Measurements from ENCODE around the gene NPDC1. TPM values are rescaled to one million over a fixed set of nuclear protein-coding genes. Genes with fewer than 3 reads are reported as not detected.

NPDC1 gene
- total and polyA plus RNA-seq, 2 donors (not counting 1 experiment from before 2014, with no cell fraction given): 9.0 to 15.7 TPM

DNA sequence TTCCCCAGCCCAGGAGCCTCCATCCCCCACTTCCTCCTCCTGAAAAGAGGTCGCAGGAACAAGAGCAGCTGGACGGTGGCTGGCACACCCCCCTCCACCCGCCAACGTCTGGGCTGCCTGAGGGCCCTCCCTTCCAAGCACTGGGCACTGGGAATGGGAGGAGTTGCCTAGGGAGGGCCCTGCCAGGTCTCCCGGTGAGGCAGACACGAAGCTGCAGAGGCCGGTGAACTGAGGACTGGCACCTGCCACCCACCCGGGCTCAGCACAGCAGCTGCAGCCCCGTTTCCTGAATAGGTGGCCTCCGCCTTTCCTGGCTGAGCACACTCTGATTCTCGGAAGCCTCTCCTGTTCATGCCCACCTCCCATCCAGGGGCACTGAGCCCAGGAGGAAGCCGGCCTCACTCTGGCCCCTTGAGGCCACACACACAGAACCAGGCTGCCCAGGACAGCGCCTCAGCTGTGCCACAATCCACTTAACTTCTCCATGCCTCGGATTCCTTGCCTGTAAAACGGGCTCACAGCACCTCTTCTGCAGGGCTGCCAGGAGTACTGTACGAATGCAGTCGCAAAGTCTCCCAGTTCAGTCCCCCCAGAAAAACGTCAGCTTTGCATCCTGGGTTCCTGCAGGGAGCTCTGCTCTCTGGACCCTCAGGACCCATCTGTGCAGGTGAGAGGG lies 1.3 kb downstream of the NPDC1 start:
- Histone ChIP-seq H3K4me2 (ENCODE audit: extremely low read depth, insufficient read depth, low read length) (peak overlapping the region; percentile 97), H2AFZ (ENCODE audit: low read length) (no peak overlapping the region), H3K27me3 (ENCODE audit: control insufficient read depth, insufficient read depth, low read length) (no peaks in the 10 kb centered on the region), H3K4me1 (ENCODE audit: control insufficient read depth, extremely low read depth, insufficient read depth, low read length) (peaks cover 6% of the 10 kb centered on the region), H4K20me1 (ENCODE audit: control insufficient read depth, extremely low read depth, insufficient read depth, low read length) (no peaks in the 10 kb centered on the region), H3K79me2 (ENCODE audit: control insufficient read depth, insufficient read depth, low read length) (peaks cover 18% of the 10 kb centered on the region), H3K9ac (ENCODE audit: insufficient read depth, low read length) (no peak overlapping the region), H3K9me3 (ENCODE audit: control insufficient read depth, insufficient read depth, low read depth, low read length) (no peaks in the 10 kb centered on the region), H3K27ac (ENCODE audit: insufficient read depth, low read length) (no peak overlapping the region), H3K36me3 (ENCODE audit: control insufficient read depth, insufficient read depth, low read length) (peaks cover 7% of the 10 kb centered on the region), H3K4me3 (replicated peaks in 1 of 4; ENCODE audit: control extremely low read depth in 1 of 4, insufficient read depth in 1 of 4, low read depth in 3 of 4, low read length in 4 of 4) (peak overlapping the region; percentile 44 to 72 (median 67))
- DNase-seq (ENCODE audit: low read depth in 2 of 2): no peak
- no peak for TF ChIP-seq EZH2 (IDR thresholded peaks at IDR 0.05; ENCODE audit: low read length, missing control alignments)
- TF ChIP-seq, protein P1, sequence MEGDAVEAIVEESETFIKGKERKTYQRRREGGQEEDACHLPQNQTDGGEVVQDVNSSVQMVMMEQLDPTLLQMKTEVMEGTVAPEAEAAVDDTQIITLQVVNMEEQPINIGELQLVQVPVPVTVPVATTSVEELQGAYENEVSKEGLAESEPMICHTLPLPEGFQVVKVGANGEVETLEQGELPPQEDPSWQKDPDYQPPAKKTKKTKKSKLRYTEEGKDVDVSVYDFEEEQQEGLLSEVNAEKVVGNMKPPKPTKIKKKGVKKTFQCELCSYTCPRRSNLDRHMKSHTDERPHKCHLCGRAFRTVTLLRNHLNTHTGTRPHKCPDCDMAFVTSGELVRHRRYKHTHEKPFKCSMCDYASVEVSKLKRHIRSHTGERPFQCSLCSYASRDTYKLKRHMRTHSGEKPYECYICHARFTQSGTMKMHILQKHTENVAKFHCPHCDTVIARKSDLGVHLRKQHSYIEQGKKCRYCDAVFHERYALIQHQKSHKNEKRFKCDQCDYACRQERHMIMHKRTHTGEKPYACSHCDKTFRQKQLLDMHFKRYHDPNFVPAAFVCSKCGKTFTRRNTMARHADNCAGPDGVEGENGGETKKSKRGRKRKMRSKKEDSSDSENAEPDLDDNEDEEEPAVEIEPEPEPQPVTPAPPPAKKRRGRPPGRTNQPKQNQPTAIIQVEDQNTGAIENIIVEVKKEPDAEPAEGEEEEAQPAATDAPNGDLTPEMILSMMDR (conservative IDR thresholded peaks at IDR 0.05 in 1 of 2, IDR thresholded peaks at IDR 0.05 in 1 of 2; ENCODE audit: low read depth in 1 of 2, low read length in 2 of 2): no peak

DNA sequence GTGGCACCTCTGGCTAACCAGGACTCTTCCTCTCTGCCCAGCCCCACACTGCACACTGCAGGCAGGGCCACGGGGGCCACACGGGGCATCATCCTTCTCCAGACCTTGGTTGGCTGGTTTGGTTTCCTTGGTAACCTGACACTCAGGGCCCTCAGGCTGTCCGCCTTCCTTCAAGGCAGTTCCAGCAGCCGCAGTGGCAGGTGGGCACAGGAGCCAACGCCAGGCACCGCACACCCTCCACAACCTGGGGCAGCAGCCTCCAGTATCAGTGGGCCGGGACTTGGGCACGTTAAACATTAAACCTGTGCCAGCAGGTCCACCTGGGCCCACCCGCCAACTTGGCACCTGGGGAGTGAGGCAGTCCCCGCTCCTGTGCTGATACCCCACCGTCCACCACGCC lies 1.9 kb downstream of the NPDC1 start:
- Histone ChIP-seq H3K4me1 (ENCODE audit: control insufficient read depth, extremely low read depth, insufficient read depth, low read length) (peaks cover 6% of the 10 kb centered on the region), H3K9me3 (ENCODE audit: control insufficient read depth, insufficient read depth, low read depth, low read length) (no peaks in the 10 kb centered on the region), H3K4me3 (replicated peaks in 1 of 4; ENCODE audit: control extremely low read depth in 1 of 4, insufficient read depth in 1 of 4, low read depth in 3 of 4, low read length in 4 of 4) (peak overlapping the region in 1 of 4 experiments; percentile 72), H4K20me1 (ENCODE audit: control insufficient read depth, extremely low read depth, insufficient read depth, low read length) (no peaks in the 10 kb centered on the region), H3K79me2 (ENCODE audit: control insufficient read depth, insufficient read depth, low read length) (peaks cover 18% of the 10 kb centered on the region), H3K27me3 (ENCODE audit: control insufficient read depth, insufficient read depth, low read length) (no peaks in the 10 kb centered on the region), H3K36me3 (ENCODE audit: control insufficient read depth, insufficient read depth, low read length) (peaks cover 9% of the 10 kb centered on the region), H3K27ac (ENCODE audit: insufficient read depth, low read length) (no peak overlapping the region), H3K9ac (ENCODE audit: insufficient read depth, low read length) (no peak overlapping the region), H3K4me2 (ENCODE audit: extremely low read depth, insufficient read depth, low read length) (peak overlapping the region; percentile 97), H2AFZ (ENCODE audit: low read length) (no peak overlapping the region)
- no peak for DNase-seq (ENCODE audit: low read depth in 2 of 2)
- TF ChIP-seq EZH2 (IDR thresholded peaks at IDR 0.05; ENCODE audit: low read length, missing control alignments): no peak
- TF ChIP-seq, protein P1 (conservative IDR thresholded peaks at IDR 0.05 in 1 of 2, IDR thresholded peaks at IDR 0.05 in 1 of 2; ENCODE audit: low read depth in 1 of 2, low read length in 2 of 2): no peak

DNA sequence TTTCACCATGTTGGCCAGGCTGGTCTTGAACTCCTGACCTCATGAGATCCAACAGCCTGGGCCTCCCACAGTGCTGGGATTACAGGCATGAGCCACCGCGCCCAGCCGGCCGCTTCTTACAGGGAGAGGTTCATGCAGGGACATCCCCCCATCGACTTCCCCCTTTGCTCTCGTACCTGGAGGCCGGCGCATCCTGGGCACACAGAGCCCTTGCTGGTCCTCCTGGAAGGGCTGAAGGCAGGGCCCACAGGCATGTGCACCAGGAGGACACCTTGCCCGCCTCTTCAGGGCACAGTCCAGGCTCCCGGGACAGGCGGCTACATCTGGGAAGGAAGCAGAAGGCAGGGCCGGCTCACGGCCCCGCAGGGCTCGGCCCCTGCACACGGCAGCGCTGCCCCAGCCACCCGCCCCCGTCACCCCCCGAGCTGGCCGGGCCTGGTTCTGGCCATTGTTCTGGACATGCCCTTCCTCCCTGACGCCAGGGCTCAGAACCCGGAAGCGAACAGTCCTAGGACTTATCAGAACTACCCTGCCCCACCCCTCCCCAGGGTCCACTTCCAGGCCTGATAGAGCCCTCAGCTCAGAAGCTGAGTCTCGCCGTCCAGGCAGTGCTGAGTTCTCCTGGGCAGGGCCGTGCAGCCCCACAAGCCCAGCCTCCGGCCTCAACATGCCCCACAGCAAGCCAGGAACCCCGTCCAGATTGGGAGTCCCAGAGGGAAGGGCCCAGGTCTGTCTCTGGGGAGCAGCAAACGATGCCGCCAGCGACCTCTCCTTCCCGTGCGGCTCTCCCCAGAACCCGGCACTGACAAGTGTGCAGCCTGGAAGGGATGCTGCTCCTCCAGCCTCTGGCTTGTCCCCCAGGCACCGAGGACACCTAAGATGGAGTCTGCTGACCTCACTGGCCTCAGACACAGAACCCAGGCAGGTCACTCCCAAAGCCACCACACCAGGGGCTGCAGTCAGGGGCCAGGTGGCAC lies 2.9 kb downstream of the NPDC1 start:
- no peak overlapping the region for H3K27ac ChIP-seq (ENCODE audit: insufficient read depth, low read length)
- no peak overlapping the region for H2AFZ ChIP-seq (ENCODE audit: low read length)
- TF ChIP-seq EZH2 (IDR thresholded peaks at IDR 0.05; ENCODE audit: low read length, missing control alignments): no peak
- TF ChIP-seq, protein P1 (conservative IDR thresholded peaks at IDR 0.05 in 1 of 2, IDR thresholded peaks at IDR 0.05 in 1 of 2; ENCODE audit: low read depth in 1 of 2, low read length in 2 of 2): no peak
- DNase-seq (ENCODE audit: low read depth in 2 of 2): no peak
- peaks cover 6% of the 10 kb centered on the region for H3K4me1 ChIP-seq (ENCODE audit: control insufficient read depth, extremely low read depth, insufficient read depth, low read length)
- H3K27me3 ChIP-seq (ENCODE audit: control insufficient read depth, insufficient read depth, low read length): no peaks in the 10 kb centered on the region
- no peak overlapping the region for H3K4me3 ChIP-seq (replicated peaks in 1 of 4; ENCODE audit: control extremely low read depth in 1 of 4, insufficient read depth in 1 of 4, low read depth in 3 of 4, low read length in 4 of 4)
- H3K79me2 ChIP-seq (ENCODE audit: control insufficient read depth, insufficient read depth, low read length): peaks cover 18% of the 10 kb centered on the region
- H3K9me3 ChIP-seq (ENCODE audit: control insufficient read depth, insufficient read depth, low read depth, low read length): no peaks in the 10 kb centered on the region
- peaks cover 11% of the 10 kb centered on the region for H3K36me3 ChIP-seq (ENCODE audit: control insufficient read depth, insufficient read depth, low read length)
- no peak overlapping the region for H3K4me2 ChIP-seq (ENCODE audit: extremely low read depth, insufficient read depth, low read length)
- H3K9ac ChIP-seq (ENCODE audit: insufficient read depth, low read length): no peak overlapping the region
- H4K20me1 ChIP-seq (ENCODE audit: control insufficient read depth, extremely low read depth, insufficient read depth, low read length): no peaks in the 10 kb centered on the region
